ENCODE data around the gene FBXO24.

GRCh38 chr7:100576384-100576993 lies 9.6 kb upstream of the FBXO24 start:
- no peak for TF ChIP-seq CTCF (IDR thresholded peaks at IDR 0.05)
- no peak for TF ChIP-seq EZH2 (IDR thresholded peaks at IDR 0.05)
